Measurements from ENCODE around the gene KLC1. TPM values are rescaled to one million over a fixed set of nuclear protein-coding genes. Genes with fewer than 3 reads are reported as not detected.

The KLC1 gene
- total RNA-seq, 1 donor from 2014 or later: 56.6 TPM

- peak; percentile 4 for ATAC-seq
Observed at GRCh38 chr14:103716091-103716801, 87.2 kb downstream of the KLC1 start.

GRCh38 chr14:103716899-103717411 lies 87.9 kb downstream of the KLC1 start:
- DNase-seq (ENCODE audit: low spot score) (no peak), ATAC-seq (no peak)

More at GRCh38 chr14:103716091-103716801, 87.2 kb downstream of the KLC1 start:
- DNase-seq (ENCODE audit: low spot score): no peak

- ATAC-seq (no peak), DNase-seq (ENCODE audit: low spot score) (no peak)
Observed at GRCh38 chr14:103718572-103718971, 89.6 kb downstream of the KLC1 start.

GRCh38 chr14:103719751-103720150 lies 90.7 kb downstream of the KLC1 start:
- ATAC-seq (no peak), DNase-seq (ENCODE audit: low spot score) (no peak)

- DNase-seq (ENCODE audit: low spot score) (no peak), ATAC-seq (no peak)
Observed at GRCh38 chr14:103721334-103722120, 92.5 kb downstream of the KLC1 start.

- ATAC-seq (no peak), DNase-seq (ENCODE audit: low spot score) (no peak)
Observed at GRCh38 chr14:103723748-103724081, 94.7 kb downstream of the KLC1 start.

GRCh38 chr14:103724116-103724515 lies 95.1 kb downstream of the KLC1 start:
- DNase-seq (ENCODE audit: low spot score) (no peak), ATAC-seq (peak; percentile 17)

- ATAC-seq (no peak), DNase-seq (ENCODE audit: low spot score) (no peak)
Observed at GRCh38 chr14:103725001-103725682, 96.1 kb downstream of the KLC1 start.

GRCh38 chr14:103725739-103726395 lies 96.9 kb downstream of the KLC1 start:
- DNase-seq (ENCODE audit: low spot score): no peak
- no peak for ATAC-seq

- ATAC-seq (no peak), DNase-seq (ENCODE audit: low spot score) (no peak)
Observed at GRCh38 chr14:103726474-103726873, 97.5 kb downstream of the KLC1 start.

GRCh38 chr14:103727313-103727980 lies 98.4 kb downstream of the KLC1 start:
- DNase-seq (ENCODE audit: low spot score) (no peak), ATAC-seq (no peak)

GRCh38 chr14:103728141-103728540 lies 99.1 kb downstream of the KLC1 start:
- no peak for ATAC-seq
- no peak for DNase-seq (ENCODE audit: low spot score)

- no peak for DNase-seq (ENCODE audit: low spot score)
- ATAC-seq: no peak
Observed at GRCh38 chr14:103728721-103729120, 99.7 kb downstream of the KLC1 start.

- DNase-seq (ENCODE audit: low spot score): no peak
- ATAC-seq: peak; percentile 6
Observed at GRCh38 chr14:103729496-103730448, 100.8 kb downstream of the KLC1 start.

- DNase-seq (ENCODE audit: low spot score) (peak; percentile 88), ATAC-seq (peak; percentile 85)
Observed at GRCh38 chr14:103730490-103731035, 101.6 kb downstream of the KLC1 start.

GRCh38 chr14:103731481-103731880 lies 102.5 kb downstream of the KLC1 start:
- ATAC-seq: no peak
- no peak for DNase-seq (ENCODE audit: low spot score)

- no peak for ATAC-seq
- DNase-seq (ENCODE audit: low spot score): no peak
Observed at GRCh38 chr14:103731916-103732867, 103.2 kb downstream of the KLC1 start.
